IPS-NIHi7 (cell line): ENCODE results near the gene SRP9.
"Not testable (repeated sequence)": the region's sequence is repeated elsewhere in the genome, so short reads cannot be mapped to it uniquely, and the experiment has no call there.

Experiments
- DNase-seq: peaks from one replicate; pipeline ENCODE4 v3.0.0; 2012; ENCODE audit warnings: mixed read lengths; ENCODE audit errors: extremely low spot score

Gene SRP9

DNA sequence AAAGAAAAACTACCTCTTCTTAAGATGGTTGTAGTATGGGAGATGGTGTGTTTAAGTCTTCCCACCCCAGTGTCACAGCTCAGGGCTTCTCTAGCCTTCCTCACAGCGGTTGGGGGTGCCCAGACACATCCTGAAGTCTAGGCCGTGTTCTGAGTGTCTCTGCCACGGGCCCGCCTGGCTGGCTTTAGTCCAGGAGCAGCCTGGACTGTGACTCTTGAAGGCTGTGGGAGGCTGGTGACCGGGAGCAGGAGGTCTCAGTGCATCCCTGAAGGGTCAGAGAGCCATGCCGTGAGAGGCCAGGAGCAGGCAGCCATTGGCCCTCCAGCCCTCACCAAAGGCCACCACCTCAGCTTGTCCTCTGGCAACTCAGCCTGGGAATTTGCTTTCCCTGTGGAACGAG, 36.8 kb downstream of the SRP9 start:
- DNase-seq, result no peak

DNA sequence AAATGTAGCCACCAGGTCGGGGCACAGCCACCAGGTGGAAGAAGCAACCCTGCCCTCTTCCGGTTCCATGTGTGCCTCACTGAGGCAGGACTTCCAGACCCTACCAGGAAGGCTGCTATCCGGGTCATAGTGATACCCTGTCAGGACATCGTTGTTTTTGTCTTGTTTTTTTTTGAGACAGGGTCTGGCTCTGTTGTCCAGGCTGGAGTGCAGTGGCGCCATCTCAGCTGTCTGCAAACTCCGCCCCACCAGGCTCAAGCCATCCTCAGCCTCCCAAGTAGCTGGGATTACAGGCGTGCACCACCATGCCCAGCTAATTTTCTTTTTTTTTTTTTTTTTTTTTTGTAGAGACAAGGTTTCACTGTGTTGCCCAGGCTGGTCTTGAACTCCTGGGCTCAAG, 37.5 kb downstream of the SRP9 start:
- not testable (repeated sequence) for DNase-seq

DNA sequence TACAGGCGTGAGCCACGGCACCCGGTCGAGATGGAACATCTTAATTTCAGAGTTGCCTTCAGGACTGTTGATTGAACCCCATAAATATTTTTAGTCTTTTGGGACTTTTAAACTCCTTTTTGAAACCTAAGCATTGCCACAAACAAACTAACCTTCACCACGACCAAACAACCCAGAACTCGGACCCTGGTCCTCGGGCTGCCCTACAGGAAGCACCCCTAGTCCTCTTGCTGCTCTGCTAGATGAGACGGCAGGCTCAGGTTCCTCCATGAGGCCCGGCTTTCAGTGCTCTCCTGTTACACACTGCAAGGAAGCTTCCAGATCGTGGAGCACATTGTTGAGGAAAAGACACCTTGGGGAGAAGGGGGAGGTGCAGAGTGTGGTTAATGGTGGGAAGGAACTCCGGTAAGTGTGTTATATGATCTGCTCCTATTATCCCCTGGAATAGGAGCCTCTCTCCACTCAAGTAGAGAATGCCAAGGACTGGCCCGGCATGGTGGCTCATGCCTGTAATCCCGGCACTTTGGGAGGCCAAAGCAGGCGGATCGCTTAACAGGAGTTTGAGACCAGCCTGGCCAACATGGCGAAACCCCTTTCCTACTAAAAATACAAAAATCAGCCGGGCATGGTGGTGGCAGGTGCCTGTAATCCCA, 38.0 kb downstream of the SRP9 start:
- DNase-seq, result no peak

DNA sequence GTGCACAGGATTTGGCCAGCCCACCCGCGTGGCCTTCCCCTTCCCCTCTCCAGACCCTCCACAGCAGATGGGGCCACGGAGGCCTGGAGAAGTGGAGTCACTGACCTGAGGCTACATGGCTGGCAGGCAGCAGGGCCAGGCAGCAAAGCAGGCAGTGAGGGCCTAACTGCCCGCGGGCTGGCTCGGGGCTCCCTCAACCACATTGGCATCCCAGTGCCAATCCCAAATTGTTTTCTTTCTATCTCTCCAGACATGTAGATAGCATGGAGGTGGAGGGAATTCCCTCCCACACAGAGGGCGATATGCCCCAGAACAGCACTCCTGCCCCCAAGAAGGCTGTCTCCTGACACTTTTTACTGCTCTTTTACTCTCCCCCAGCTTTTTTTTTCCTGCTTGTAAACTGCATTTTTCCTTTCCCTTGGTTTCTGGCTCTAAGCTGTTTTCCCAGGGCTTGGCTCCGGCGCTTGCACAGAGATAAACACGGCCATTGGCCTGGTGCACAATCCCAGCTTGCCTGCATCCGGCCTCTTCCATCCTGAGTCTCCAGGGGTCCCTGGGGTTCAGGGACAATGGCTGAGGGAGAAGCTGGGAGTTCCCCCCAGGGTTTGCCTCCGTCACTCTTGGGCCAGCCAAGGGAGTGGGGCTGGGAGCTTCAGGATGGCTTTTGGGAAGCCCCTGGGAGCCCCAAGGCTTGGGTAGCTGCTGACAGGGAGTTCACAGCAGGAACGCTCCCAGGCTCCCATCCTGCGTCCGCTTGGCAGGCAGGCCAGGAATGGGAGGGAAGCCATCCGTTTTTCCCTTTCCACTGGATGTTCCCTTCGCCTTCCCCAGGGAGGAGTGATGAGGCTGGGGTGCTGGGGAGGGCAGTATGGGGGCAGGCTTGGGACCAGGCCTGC, 39.3 kb downstream of the SRP9 start:
- DNase-seq, result no peak

DNA sequence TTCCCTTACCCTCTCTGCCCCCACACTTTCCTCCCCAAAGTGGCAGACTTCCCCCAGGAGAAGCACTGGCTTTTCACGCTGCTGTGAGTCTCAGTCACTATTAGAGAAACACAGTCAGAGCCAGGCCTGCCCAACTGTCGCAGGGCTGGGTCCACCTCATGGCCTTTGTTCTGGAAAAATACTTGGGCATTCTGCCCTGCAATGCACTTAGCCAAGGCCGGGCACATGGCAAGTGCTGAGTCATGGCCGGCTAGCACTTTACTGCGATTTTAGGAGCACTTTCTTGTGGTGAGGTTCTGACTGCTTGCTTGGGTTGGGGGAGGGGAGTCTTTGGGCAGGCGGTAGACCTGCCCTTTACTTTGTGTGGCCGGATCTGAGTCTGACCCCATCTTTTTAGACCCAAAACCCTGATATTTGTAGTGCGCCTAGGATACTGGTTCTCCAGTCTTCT, 40.0 kb downstream of the SRP9 start:
- DNase-seq, result no peak

DNA sequence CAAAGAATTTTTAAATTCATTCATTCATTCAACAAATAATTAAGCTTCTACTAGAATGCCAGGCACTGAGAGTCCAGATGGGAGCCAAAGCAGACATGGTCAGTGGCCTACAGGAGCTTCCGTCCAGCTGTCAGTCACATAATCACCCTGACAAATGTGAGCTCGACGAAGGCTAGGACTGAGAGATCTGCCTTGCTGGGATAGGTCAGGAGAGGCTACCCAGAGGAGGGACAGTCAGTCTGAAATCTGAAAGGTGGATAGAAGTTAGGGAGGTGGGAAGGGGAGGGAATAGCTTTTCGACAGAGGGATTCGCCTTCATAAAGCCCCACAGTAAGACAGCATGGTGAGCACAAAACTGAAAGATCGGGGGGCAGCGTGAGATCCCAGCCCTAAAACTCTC, 40.6 kb downstream of the SRP9 start:
- DNase-seq, result no peak

DNA sequence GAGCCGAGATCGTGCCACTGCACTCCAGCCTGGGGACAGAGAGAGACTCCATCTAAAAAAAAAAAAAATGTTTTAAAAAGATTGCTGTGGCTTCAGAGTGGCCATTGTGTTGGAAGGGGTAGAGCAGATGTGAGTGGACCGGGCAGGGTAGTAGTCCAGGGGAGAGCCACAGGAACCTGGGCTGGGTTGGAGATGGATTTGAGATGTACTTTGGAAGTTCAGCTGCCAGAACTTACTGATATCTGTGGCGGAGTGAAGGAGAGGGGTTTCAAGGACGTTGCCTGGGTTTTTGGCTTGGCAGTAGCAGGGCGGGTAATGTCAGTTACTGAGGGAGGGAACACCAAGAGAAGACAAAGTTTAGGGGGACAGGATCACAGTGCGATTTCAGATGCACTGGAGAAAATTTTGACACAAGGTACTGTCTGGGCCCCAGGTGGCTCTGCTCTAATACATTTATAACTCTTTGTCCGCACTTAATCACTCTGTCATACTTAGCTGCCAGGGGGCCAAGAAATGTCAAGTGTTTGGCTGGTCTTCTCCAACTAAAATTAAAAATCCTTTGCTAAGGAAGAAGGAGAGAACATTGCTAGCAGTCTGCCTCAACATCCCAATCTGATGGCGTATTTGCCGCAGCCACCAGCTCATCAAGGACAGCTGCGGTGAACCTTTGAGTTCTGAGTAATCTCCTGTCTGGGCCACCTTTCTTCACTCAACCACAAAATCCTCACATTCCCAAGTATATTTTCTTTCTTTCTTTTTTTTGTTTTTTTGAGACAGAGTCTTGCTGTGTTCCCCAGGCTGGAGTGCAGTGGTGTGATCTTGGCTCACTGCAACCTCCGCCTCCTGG, 41.9 kb downstream of the SRP9 start:
- DNase-seq, result no peak

DNA sequence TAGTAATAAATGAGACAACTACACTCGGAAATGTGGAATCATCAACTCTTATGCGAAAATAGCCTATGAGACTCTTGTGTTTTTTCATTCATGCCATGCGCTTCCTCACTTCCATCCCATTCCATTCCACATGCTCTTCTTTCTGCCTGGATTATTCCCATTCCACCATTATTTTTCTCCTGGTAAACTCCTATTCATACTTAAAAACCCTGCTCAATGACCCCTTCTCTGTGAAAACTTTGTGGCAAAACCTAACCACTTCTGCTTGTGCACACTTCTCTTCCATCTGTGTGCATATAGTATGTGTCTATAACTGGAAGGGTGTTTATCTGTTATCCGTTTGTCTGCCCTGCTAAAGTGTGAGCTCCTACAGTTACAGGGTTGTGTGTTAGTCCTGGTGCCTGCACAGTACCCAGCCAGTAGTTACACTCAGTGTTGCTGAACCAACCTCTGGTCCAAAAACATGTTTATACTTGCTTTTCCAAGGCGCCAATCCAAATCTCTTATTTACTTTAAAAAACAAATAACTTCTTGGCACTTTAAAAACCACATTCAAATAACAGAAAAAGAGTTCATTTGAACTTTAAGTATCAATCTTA, 43.0 kb downstream of the SRP9 start:
- DNase-seq, result no peak

DNA sequence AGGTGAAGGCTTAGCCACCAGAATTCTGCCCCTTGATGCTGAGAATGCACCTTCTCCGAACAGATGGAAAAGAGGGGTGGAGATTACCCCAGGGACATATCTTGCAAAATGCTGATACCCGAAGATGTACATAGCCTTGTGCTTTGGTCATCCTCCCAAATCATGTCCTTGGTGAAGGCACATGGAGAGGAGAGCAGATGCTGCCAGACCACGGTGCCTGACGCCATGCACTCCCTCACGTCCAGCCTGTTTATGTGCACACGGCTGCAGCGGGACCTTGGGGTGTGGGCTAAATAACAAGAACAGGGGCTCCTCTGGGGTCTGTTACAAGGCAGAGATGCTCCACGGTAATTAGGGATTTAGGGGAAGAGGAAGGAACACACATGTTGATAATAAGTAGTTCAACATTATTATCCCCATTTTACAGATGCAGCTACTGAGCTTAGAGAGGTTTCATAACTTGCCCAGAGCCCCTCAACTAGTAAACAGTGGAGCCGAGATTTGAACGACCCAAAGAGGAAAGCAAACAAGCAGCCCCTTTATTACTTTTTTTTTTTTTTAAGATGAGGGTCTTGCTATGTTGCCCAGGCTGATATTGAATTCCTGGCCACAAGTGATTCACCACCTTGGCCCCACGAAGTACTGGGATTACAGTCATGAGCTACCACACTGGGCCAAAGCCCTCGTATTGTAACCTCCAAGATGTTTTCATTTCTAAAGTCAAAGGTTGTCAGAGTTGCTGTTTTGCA, 45.2 kb downstream of the SRP9 start:
- no peak for DNase-seq

DNA sequence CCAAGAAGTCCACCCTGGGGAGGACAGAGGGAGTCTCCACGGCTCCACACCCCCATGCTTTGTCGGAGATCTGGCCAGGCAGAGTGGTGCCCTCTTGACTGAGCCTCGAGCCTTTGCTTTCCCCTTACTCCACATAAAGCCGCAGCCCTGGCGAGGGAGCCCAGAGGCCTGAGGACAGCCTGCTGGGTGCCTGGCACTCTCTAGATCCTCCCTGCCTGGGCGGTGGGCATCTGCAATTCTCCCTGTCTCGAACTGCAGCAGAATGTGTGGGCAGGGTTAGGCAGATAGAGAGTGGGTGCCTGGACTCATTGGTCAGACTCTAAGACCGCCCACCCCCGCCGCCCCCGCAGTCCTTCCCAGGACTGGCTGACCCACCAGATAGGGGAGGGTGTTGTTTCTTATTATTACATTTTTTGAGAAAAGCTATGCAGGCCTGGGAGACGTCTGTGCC, 46.2 kb downstream of the SRP9 start:
- DNase-seq, result no peak

DNA sequence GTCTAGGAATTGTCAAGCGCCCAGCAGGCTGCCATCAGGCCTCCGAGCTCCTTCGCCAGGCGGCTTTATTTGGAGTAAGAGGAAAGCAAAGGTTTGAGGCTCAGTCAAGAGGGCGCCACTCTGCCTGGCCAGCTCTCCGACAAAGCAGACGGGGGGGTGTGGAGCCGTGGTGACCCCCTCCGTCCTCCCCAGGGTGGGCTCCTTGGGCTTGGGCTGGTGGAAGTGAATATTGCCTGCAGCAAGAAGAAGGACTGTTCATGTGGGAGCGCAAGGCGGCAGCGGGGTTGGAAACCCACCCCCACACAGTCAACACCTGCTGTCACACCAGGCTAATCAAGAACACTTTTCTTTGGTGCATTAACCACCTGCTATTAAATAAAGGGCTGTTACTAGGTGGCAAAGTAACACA, 46.9 kb downstream of the SRP9 start:
- no peak for DNase-seq

DNA sequence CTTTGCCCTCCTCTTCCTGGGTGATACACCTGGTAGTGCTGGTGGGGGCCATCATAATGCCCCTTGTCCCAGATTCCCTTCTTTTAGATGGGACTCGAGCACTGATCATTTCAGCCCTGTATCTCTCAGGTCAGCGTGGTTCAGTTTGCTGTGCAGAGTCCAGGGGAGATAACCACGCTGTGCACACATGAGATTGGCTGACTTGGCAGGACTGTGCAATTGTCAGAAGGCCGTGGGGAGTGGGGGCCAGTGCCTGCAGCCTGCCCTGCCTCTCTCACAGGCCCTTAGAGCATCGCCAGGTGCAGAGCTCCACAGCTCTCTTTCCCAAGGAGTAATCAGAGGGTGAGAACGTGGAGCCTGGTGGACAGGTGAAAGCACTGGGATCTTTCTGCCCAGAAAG, 47.5 kb downstream of the SRP9 start:
- no peak for DNase-seq

DNA sequence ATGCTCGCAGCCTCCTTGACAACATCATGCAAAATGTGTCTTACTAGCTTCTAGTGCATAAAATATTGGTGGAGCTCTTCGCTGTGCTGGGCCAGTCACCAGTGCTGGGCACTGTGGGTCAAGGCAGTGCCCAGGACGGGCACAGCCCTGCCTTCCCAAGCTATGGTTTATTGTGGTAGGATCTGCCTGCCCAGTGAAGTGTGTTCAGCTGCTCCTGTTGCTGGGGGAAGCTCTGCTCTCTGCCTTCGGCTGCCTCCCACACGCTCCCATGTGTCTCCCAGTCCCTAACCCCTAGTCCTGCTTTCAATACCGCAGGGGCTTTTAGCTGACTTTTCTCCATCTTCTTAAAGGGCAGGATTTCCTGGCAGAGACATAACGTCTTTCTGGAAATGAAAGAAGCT, 48.0 kb downstream of the SRP9 start:
- no peak for DNase-seq

DNA sequence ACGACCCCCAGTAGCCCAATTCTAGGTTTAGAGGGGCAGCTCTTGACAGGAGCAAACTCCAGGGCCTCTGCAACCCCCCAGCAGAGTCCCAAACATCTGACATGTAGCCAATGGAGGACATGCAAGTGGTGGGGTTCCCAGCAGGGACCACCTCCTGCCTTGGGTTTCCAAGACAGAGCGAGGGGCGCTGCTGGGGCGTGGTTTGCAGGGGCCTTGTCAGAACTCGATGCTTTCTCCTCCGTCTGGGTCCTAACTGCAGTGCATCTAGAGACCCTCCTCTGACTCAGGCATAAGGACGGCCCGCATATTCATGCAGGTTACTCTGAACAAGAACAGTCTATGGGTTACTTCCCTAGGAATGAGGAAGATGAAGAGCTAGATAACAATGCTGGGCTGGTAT, 49.5 kb downstream of the SRP9 start:
- DNase-seq, result no peak

DNA sequence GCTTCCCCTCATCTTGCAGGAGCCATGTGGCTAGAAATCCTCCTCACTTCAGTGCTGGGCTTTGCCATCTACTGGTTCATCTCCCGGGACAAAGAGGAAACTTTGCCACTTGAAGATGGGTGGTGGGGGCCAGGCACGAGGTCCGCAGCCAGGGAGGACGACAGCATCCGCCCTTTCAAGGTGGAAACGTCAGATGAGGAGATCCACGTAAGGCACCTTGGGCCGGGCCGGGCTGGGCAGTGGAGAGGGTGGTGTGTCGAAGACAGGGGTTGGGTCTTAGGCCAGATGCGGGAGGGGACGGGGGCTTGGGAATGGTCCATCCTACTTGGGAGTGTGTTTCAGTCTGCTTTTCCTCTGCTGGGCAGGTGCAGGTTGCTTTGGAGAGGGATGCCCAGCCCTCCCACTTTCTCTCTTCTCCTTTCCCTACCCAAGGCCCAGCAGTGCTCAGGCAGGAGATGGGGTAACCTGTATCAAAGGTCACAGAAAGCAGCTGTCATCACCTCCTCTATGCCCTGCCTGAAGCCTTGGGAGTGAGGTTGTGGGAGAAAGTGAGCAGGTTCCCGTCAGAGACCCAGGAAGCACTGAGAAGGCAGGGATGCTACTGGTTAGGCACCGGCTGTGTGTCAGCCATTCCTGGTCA, 51.2 kb downstream of the SRP9 start:
- no peak for DNase-seq

DNA sequence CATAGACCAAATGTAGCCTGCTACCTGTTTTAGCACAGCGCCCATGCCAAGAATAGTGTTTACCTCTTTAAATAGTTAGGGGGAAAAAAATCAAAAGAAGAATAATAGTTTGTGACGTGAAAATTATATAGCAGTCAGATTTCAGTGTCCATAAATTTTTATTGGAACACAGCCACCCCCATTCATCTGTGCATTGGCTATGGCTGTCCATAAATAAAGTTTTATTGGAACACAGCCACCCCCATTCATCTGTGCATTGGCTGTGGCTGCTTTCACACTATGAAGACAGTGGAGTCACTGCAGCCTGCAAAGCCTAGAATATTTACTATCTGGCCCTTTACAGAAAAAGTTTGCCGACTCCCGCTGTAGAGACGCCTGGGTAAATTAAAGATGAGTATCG, 53.2 kb downstream of the SRP9 start:
- DNase-seq, result no peak

DNA sequence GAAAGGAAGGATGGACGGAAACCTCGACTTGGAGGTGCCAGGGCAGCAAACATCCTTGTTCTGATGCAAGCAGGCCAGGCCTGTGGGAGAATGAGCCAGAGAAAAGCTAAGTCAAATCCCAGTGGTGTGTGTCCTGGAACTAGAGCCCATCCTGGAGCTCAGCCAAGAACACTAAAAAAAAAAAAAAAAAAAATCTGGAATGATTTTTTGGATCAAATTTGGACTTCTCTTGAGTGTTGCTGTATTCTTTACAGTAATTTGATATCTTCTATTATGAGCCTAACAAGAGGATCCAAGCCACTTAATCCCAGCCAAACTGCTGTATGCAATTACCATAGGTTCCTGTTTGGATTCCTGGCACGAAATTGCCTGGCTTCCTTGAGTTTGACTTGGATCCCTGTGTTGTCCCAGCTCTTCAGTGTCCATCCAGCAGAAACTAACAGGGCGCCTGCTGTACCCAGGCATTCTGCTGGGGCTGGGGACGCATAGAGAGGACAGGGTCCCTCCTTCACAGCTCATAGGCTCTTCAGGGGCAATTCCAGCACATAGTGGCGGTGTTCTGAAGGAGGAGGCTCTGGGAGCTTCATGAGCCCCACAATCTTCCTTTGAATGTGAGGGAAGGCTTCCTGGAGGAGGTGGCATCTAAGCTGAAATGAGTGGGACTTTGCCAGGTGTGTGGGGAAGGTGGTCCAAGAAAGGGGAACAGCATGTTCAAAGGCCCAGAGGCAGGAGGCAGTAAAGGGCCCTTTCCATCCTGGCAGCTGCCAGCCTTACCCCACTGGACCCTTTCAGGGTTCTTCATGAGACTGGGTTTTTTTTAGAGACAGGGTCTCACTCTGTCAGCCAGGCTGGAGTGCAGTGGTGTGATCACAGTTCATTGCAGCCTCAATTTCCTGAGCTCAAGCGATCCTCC, 57.0 kb downstream of the SRP9 start:
- DNase-seq, result no peak

DNA sequence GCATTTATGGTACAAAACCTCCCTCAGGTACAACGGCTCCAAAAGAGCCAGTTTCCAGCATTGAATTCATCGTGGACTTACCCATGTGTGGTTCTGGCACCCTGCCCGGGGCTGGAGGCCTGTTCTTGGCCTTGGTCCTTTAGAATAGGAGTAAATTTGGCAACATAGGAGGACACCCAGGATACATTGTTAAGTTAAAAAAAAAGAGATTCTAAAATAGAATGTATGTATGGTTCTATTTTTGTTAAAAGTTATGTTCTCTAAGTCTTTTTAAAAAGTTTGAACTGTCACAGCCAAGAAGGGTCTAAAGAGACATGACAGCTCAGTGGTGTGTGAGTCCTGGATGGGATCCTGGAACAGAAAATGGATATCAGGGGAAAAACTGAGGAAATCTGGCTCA, 58.2 kb downstream of the SRP9 start:
- DNase-seq, result no peak

DNA sequence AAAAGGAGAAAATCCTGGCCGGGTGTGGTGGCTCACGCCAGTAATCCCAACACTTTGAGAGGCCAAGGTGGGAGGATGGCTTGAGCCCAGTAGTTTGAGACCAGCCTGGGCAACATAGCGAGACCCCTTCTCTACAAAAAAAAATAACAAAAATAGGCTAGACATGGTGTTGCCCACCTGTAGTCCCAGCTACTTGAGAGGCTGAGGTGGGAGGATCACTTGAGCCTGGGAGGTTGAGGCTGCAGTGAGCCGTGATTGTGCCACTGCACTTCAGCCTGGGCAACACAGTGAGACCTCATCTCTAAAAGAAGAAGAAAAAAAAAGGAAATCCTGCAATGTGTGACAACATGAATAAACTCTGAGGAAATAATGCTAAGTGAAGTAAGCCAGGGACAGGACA, 58.7 kb downstream of the SRP9 start:
- DNase-seq, result not testable (repeated sequence)

DNA sequence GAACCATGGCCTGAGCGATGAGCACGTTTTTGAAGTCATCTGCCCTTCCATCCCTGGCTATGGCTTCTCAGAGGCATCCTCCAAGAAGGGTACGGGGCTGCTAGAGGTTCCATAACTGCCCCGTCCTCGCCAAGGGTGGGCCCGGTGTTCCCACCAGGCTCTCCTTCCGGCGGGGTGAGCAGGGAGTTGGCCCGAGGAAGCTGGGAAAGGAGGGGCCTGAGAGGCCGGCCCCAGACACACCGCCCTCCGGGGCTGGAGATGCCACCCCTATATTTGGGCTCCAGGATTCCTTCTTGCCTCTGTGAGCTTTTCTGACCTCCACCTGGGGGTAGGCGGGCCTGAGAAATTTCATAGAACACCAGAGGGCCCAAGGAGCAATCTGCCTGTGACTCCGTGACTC, 61.2 kb downstream of the SRP9 start:
- no peak for DNase-seq
